SK-N-MC (cell line): ENCODE data around the gene SHC4.

Experiments
- DNase-seq: peaks from one replicate; pipeline ENCODE4 v3.0.0-alpha.2; 2011; ENCODE audit warnings: low read depth, low spot score
- H3K27ac ChIP-seq: fragments of 200-600 bp; sonication (generic); 2 replicates; pipeline ENCODE4 v1.5.1; 2016; ENCODE audit warnings: mixed run types
- H3K36me3 ChIP-seq: fragments of 200-600 bp; sonication (generic); 2 replicates; pipeline ENCODE4 v1.6.1; 2017; ENCODE audit warnings: antibody characterized with exemption, low read length, mixed read lengths; ENCODE audit not compliant: insufficient read depth
- H3K4me3 ChIP-seq: fragments of 200-600 bp; sonication (generic); 2 replicates; pipeline ENCODE4 v1.5.1; 2016
- H3K9ac ChIP-seq: fragments of 200-600 bp; sonication (generic); 2 replicates; pipeline ENCODE4 v1.8.0; 2017; ENCODE audit warnings: mixed run types, mixed read lengths; ENCODE audit not compliant: insufficient read length
- H3K9me3 ChIP-seq: fragments of 200-600 bp; sonication (generic); 2 replicates; pipeline ENCODE4 v1.6.1; 2017; ENCODE audit warnings: low read depth, mild to moderate bottlenecking, antibody characterized with exemption, low read length, moderate library complexity, mixed read lengths
- EZH2 ChIP-seq: fragments of 200-600 bp; sonication (generic); IDR thresholded peaks from one replicate; pipeline ENCODE4 v1.6.1; 2017; ENCODE audit warnings: antibody characterized with exemption
- FOXP2 ChIP-seq: optimal IDR thresholded peaks from 2 replicates; pipeline ENCODE3; 2011; ENCODE audit warnings: mild to moderate bottlenecking, moderate library complexity; ENCODE audit not compliant: insufficient read depth; ENCODE audit errors: extremely low read length, control extremely low read depth
- POLR2AphosphoS5 ChIP-seq: IDR thresholded peaks from 2 replicates; pipeline ENCODE4 v1.6.1; 2012; ENCODE audit warnings: mild to moderate bottlenecking, low read depth, low read length, borderline replicate concordance

Gene SHC4

GRCh38 chr15:48833526-48834239 is 130.0 kb downstream of the SHC4 start:
- Histone ChIP-seq H3K4me3 (no peak overlapping the region), H3K27ac (no peak overlapping the region), H3K9me3 (no peaks in the 10 kb centered on the region), H3K9ac (no peak overlapping the region), H3K36me3 (no peaks in the 10 kb centered on the region)
- TF ChIP-seq POLR2AphosphoS5 (no peak), EZH2 (no peak), FOXP2 (no peak)
- DNase-seq, result no peak

DNA sequence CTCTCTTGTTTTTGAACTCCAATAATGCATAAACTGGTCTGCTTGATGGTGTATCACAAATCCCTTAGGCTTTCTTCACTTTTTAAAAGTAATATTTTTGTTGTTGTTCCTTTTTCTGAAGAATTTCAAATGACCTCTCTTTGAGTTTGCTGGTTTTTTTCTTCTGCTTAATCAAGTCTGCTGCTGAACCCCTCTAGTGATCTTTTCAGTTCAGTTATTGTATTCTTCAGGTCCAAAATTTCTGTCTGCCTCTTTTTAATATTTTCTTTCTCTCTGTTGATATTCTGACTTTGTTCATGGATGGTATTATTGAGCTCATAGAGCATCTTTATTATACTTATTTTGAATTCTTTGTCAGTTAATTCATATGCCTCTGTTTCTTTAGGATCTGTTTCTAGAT is 131.1 kb downstream of the SHC4 start:
- no peak overlapping the region for H3K4me3 ChIP-seq
- H3K9me3 ChIP-seq, result no peaks in the 10 kb centered on the region
- DNase-seq, result no peak
- TF ChIP-seq POLR2AphosphoS5 (no peak), FOXP2 (no peak), EZH2 (no peak)
- no peak overlapping the region for H3K27ac ChIP-seq
- H3K36me3 ChIP-seq, result no peaks in the 10 kb centered on the region
- H3K9ac ChIP-seq, result no peak overlapping the region

- Histone ChIP-seq H3K27ac (no peak overlapping the region), H3K36me3 (no peaks in the 10 kb centered on the region), H3K4me3 (no peak overlapping the region), H3K9me3 (no peaks in the 10 kb centered on the region), H3K9ac (no peak overlapping the region)
- DNase-seq, result no peak
- no peak for TF ChIP-seq FOXP2
- TF ChIP-seq POLR2AphosphoS5, result no peak
- no peak for TF ChIP-seq EZH2
Observed at GRCh38 chr15:48828906-48829305, 134.8 kb downstream of the SHC4 start.

DNA sequence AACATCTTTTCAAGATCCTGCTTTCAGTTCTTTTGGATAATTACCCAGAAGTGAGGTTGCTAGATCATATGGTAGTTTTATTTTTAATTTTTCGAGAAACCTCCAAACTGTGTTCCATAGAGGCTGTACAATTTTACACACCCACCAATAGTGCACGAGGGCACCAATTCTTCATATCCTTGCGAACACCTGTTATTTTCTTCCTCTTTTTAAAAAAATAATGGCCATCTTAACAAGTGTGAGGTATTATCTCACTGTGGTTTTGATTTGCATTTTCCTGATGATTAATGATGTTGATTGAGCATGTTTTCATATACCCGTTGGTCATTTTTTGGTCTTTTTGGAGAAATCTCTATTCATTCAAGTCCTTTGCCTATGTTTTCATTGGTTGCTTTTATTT is 135.2 kb downstream of the SHC4 start:
- TF ChIP-seq POLR2AphosphoS5, result no peak
- no peak for TF ChIP-seq FOXP2
- TF ChIP-seq EZH2, result no peak
- H3K9me3 ChIP-seq, result no peaks in the 10 kb centered on the region
- no peak overlapping the region for H3K4me3 ChIP-seq
- no peaks in the 10 kb centered on the region for H3K36me3 ChIP-seq
- no peak overlapping the region for H3K27ac ChIP-seq
- no peak for DNase-seq
- no peak overlapping the region for H3K9ac ChIP-seq

DNA sequence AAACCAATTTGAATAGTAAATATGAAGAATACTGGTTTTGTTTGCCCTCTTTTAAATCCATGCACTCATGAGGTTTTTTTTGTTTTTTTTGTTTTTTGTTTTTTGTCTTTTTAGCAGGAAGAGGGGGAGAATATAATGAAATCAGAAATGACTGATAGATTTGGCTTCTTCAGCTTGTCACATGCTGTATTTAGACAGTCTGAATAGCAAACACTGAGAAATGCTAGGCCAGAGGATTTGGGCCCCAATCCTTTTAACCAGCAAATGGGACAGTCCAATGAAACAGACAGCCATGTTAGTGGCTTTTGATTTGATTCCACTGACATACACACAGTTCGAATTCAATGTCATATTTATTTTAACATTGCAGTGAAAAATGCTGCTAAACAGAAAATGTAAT is 138.6 kb downstream of the SHC4 start:
- H3K36me3 ChIP-seq, result no peaks in the 10 kb centered on the region
- H3K27ac ChIP-seq, result no peak overlapping the region
- H3K4me3 ChIP-seq, result no peak overlapping the region
- TF ChIP-seq POLR2AphosphoS5 (no peak), FOXP2 (no peak), EZH2 (no peak)
- H3K9me3 ChIP-seq, result no peaks in the 10 kb centered on the region
- H3K9ac ChIP-seq, result no peak overlapping the region
- no peak for DNase-seq

- Histone ChIP-seq H3K27ac (no peak overlapping the region), H3K9me3 (no peaks in the 10 kb centered on the region), H3K36me3 (no peaks in the 10 kb centered on the region), H3K4me3 (no peak overlapping the region), H3K9ac (no peak overlapping the region)
- no peak for DNase-seq
- TF ChIP-seq FOXP2 (no peak), POLR2AphosphoS5 (no peak), EZH2 (no peak)
Observed at GRCh38 chr15:48823706-48824105, 140.0 kb downstream of the SHC4 start.

GRCh38 chr15:48823237-48823636 is 140.5 kb downstream of the SHC4 start:
- no peaks in the 10 kb centered on the region for H3K36me3 ChIP-seq
- no peak overlapping the region for H3K4me3 ChIP-seq
- no peak overlapping the region for H3K27ac ChIP-seq
- TF ChIP-seq FOXP2 (no peak), EZH2 (no peak), POLR2AphosphoS5 (no peak)
- no peak for DNase-seq
- H3K9me3 ChIP-seq, result no peaks in the 10 kb centered on the region
- H3K9ac ChIP-seq, result no peak overlapping the region

DNA sequence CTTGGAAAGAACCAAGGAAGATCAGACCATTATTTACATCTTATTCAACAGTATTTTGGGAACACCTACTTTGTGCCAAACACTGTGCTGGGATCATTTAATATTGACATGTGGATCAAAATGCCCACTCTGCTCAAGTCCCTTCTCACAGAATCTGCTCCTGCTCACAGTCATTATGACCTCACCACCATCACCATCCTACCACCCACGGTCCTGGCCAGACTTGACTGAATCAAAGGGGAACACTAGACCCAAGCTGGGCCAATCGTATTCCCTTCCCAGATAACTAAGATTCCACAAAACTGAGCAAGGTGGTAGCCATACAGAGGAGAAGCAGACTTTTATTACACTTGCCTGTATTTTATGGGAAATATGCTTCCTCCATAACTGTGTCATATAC is 149.4 kb downstream of the SHC4 start:
- Histone ChIP-seq H3K36me3 (no peaks in the 10 kb centered on the region), H3K9ac (no peak overlapping the region), H3K9me3 (no peaks in the 10 kb centered on the region), H3K4me3 (no peak overlapping the region), H3K27ac (no peak overlapping the region)
- no peak for DNase-seq
- TF ChIP-seq FOXP2, result no peak
- no peak for TF ChIP-seq POLR2AphosphoS5
- TF ChIP-seq EZH2, result no peak

- no peak for TF ChIP-seq FOXP2
- no peak for TF ChIP-seq EZH2
- peak; percentile 5; the same call in 1 of the 2 replicates for TF ChIP-seq POLR2AphosphoS5
- H3K4me3 ChIP-seq, result peak overlapping the region; percentile 95
- DNase-seq, result no peak
- no peaks in the 10 kb centered on the region for H3K36me3 ChIP-seq
- no peaks in the 10 kb centered on the region for H3K9me3 ChIP-seq
- H3K27ac ChIP-seq, result no peak overlapping the region
- H3K9ac ChIP-seq, result peak overlapping the region; percentile 47
Observed at GRCh38 chr15:48811325-48811958, 152.3 kb downstream of the SHC4 start.
